ENCODE results near the gene UBR2.
"Not testable (repeated sequence)": the region's sequence is repeated elsewhere in the genome, so short reads cannot be mapped to it uniquely, and the experiment has no call there.

Gene UBR2

DNA sequence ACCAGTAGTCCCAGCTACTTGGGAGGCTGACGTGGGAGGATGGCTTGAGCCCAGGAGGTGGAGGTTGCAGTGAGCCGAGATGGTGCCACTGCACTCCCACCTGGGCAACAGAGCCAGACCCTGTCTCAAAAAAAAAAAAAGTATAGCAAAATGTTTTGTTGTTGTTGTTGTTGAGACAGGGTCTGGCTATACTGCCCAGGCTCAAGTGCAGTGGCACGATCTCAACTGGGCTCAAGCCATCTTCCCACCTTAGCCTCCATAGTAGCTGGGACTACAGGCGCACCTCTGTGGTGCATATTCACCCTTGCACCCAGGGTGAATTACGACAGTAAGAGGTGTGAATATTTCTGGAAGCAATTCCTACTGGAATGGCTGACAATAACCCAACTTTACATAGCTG is 11.4 kb upstream of the UBR2 start:
- in situ Hi-C loops (cut with HindIII; ENCODE audit: low sequenced_read_pairs) = no loop called here

DNA sequence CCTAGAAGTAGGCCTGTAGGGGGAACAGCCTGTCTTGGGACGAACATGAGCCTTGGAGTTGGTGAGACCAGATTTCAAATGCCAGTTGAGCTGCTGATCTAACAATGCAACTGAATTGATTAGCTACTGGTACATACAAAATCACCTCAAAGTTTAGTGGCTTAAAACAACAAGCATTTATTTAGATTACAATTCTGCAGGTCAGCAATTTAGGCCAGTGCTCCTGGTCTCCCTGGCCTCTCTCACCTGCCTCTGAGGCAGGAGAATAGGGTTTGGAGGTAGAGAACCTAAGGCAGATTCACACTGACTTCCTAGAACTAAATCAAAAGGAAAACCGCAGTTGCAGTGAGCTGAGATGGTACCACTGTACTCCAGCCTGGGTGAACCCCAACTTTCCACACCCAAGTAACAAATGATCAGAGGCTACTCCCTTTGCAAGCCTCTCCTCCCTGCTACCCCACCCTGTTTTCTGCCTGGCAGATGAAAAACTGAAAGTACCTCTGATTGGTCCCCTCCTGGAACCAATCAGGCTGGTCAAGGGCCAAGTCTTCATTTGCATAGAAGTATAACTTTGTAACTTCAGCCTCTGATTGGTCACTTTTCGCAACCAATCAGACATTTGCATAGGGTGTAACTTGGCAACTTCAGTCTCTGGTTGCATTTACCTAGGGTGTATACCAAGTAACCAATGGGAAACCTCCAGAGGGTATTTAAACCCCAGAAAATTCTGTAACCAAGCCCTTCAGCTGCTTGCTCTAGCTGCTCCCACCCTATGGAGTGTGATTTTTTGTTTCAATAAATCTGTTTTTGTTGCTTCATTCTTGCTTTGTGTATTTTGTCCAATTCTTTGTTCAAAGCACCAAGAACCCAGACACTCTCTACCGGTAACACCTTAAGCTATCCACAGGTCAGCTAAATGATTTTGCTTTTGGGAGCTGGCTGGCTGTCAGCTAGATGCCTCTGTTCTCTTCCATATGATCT is 8.1 kb upstream of the UBR2 start:
- in situ Hi-C loops (cut with HindIII; ENCODE audit: low sequenced_read_pairs) = no loop called here

DNA sequence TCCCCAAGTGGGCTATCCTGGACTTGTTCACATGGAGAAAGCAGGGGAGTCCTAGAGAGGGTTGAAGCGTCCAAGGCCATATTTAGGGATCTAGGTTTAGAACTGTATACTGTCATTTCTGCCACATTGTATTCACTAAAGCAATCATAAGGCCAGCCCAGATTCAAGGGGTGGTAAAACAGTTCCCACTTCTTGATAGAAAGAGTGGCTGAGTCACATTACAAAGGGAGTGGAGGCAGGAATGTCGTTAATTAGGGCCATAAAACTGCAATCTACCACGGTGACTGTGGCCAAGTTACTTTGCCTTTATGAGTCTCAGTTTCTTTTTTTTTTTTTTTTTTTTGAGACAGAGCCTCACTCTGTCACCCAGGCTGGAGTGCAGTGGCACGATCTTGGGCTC is 7.4 kb upstream of the UBR2 start:
- in situ Hi-C loops (cut with HindIII; ENCODE audit: low sequenced_read_pairs) = no loop called here

- in situ Hi-C loops (cut with HindIII; ENCODE audit: low sequenced_read_pairs) = not testable (repeated sequence)
These were observed 4.6 kb upstream of the UBR2 start for GRCh38 chr6:42559276-42559675.

DNA sequence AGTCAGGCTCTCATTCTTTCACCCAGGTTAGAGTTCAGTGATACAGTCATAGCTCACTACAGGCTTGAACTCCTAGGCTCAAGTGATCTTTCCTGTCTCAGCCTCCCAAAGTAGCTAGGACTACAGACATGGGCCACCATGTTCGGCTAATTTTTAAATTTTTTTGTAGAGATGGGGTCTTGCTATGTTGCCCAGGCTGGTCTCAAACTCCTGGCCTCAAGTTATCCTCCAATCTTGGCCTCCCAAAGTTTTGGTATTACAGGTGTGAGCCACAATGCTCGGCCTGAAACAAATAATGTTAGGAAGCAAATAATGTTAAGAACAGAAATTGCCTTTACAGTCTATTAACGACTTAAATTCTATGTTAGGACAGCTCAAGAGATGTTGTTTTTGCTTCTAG is 1.8 kb upstream of the UBR2 start:
- in situ Hi-C loops (cut with HindIII; ENCODE audit: low sequenced_read_pairs) = no loop called here

- in situ Hi-C loops (cut with HindIII; ENCODE audit: low sequenced_read_pairs) = no loop called here
These were observed 932 bp upstream of the UBR2 start for GRCh38 chr6:42562788-42563405.

DNA sequence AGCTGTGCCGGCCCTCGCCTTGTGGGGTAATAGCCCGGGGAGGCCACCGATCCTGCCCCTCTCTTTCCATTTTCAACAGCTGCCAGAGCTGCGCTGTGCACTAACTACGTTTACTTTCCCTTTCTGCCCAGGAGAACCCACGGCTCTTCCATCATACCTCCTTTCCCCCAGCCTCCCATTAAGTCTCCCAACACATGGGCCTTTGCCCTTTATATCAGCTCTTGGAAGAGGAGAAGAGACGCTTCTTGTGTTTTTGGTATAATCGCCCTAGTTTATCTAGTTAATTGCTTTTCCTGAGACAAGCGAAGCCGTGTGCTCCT is 637 bp downstream of the UBR2 start:
- in situ Hi-C loops (cut with HindIII; ENCODE audit: low sequenced_read_pairs) = no loop called here

- in situ Hi-C loops (cut with HindIII; ENCODE audit: low sequenced_read_pairs) = no loop called here
These were observed 2.2 kb downstream of the UBR2 start for GRCh38 chr6:42565823-42566613.

GRCh38 chr6:42566614-42567208 is 2.9 kb downstream of the UBR2 start:
- in situ Hi-C loops (cut with HindIII; ENCODE audit: low sequenced_read_pairs) = no loop called here

GRCh38 chr6:42567237-42567636 is 3.4 kb downstream of the UBR2 start:
- in situ Hi-C loops (cut with HindIII; ENCODE audit: low sequenced_read_pairs) = not testable (repeated sequence)

- in situ Hi-C loops (cut with HindIII; ENCODE audit: low sequenced_read_pairs) = no loop called here
These were observed 5.5 kb downstream of the UBR2 start for GRCh38 chr6:42569102-42570028.

DNA sequence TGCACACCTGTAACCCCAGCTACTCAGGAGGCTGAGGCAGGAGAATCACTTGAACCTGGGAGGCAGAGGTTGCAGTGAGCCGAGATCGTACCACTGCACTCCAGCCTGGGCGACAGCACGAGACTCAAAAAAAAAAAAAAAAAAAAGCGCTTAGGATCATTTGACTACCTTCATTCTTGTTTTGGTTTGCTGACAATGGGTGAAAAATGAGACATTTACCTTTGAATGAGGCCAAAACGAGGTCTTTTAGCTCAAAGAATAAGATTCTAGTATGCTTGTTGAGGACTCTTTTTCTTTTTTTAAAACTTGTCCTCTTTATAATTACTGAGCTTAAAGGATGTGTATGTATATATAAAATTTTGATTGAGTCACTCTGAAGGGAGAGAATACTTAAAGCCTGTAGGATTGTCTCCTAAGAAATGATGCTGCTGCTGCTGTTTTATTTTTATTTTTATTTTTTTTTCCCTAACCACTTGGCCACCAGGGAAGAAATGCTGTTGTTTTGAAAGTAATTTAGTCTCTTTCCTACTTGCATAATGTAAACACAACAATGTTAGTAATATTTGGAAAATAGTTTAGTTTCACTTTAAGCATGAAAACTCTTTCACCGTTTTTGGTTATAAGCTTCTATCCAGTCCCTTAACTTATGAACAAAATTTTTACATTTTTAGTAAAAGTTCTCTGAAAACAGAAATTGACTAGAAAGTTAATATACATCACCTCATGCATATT is 7.9 kb downstream of the UBR2 start:
- in situ Hi-C loops (cut with HindIII; ENCODE audit: low sequenced_read_pairs) = no loop called here

DNA sequence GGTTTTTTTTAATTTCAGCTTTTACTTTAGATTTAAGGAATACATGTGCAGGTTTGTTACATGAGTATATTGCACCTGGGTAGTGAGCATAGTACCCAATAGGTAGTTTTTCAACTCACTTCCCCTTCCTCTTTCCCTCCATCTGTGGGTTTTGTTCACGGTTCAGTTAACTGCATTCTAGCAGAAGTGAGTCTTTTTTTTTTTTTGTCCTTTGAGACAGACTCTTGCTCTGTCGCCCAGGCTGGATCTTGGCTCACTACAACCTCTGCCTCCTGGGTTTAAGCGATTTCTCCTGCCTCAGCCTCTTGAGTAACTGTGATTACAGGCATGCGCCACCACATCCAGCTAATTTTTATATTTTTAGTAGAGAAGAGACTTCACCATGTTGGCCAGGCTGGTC is 8.7 kb downstream of the UBR2 start:
- in situ Hi-C loops (cut with HindIII; ENCODE audit: low sequenced_read_pairs) = no loop called here

DNA sequence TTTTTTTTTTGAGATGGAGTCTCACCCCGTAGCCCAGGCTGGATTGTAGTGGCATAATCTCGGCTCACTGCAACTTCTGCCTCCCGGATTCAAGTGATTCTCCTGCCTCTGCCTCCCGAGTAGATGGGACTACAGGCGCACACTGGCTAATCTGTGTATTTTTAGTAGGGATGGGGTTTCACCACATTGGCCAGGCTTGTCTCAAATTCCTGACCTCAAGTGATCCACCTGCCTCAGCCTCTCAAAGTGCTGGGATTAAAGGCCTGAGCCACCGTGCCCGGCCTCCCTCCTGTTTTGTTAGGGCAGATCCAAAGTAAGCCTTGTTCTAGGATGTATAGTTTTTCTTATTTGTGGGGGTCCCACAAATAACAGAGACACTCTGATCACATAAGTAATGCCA is 12.7 kb downstream of the UBR2 start:
- in situ Hi-C loops (cut with HindIII; ENCODE audit: low sequenced_read_pairs) = not testable (repeated sequence)

DNA sequence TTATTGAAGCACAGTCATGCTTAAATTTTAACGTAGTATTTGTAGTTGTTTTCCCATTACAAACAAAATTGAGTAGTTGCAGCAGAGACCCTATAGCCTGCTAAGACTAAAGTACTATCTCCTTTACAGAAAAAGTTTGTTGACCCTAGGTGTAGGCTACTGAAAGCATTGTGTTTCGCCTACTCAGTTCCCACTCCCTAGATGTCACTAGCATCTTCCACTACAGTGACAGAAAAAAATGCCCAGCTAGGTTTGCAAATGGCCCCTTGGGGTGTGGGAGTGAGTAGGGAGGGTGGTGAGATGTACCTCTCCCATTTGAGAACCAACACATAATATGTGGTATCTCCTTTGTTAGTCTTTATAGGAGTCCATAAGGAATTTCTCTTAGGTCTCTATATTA is 34.5 kb downstream of the UBR2 start:
- in situ Hi-C loops (cut with HindIII; ENCODE audit: low sequenced_read_pairs) = no loop called here

DNA sequence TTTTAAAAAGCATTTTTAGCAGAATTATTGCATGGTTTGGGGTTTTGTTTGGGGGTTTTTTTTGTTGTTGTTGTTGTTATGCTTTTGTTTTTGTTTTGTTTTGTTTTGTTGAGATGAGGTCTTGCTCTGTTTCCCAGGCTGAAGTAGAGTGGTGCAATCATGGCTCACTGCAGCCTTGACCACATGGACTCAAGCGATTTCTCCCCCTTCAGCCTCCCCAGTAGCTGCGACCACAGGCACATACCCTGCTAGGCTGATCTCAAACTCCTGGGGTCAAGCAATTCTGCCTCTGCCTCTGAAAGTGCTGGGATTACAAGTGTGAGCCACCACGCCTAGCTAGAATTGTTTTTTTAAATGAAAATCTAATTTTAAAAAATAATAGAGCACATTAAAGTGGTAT is 35.7 kb downstream of the UBR2 start:
- in situ Hi-C loops (cut with HindIII; ENCODE audit: low sequenced_read_pairs) = no loop called here

- in situ Hi-C loops (cut with HindIII; ENCODE audit: low sequenced_read_pairs) = no loop called here
These were observed 40.3 kb downstream of the UBR2 start for GRCh38 chr6:42604150-42604549.

DNA sequence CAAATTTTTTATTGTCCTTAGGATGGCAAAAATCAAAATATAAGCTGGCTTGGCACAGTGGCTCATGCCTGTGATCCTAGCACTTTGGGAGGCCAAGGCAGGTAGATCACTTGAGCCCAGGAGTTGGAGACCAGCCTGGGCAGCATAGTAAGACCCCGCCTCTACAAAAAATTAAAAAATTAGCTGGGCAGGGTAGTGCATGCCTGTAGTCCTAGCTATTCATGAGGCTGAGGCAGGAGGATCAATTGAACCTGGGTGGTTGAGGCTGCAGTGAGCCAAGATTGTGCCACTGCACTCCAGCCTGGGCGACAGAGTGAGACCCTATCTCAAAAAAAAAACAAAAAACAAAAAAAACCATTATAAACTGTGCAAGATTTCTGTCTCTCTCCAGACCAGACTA is 40.9 kb downstream of the UBR2 start:
- in situ Hi-C loops (cut with HindIII; ENCODE audit: low sequenced_read_pairs) = not testable (repeated sequence)

GRCh38 chr6:42610416-42610815 is 46.6 kb downstream of the UBR2 start:
- in situ Hi-C loops (cut with HindIII; ENCODE audit: low sequenced_read_pairs) = no loop called here

GRCh38 chr6:42615518-42615917 is 51.7 kb downstream of the UBR2 start:
- in situ Hi-C loops (cut with HindIII; ENCODE audit: low sequenced_read_pairs) = no loop called here
